LNCAP (cell line): ENCODE results near the gene DZIP1L.

Source experiments
- TF ChIP-seq, protein P1 (sequence below): fragments of 450-650 bp; IDR thresholded peaks from 2 replicates; pipeline ENCODE4 v1.5.1; 2017; ENCODE audit warnings: mild to moderate bottlenecking

Gene DZIP1L, protein sequence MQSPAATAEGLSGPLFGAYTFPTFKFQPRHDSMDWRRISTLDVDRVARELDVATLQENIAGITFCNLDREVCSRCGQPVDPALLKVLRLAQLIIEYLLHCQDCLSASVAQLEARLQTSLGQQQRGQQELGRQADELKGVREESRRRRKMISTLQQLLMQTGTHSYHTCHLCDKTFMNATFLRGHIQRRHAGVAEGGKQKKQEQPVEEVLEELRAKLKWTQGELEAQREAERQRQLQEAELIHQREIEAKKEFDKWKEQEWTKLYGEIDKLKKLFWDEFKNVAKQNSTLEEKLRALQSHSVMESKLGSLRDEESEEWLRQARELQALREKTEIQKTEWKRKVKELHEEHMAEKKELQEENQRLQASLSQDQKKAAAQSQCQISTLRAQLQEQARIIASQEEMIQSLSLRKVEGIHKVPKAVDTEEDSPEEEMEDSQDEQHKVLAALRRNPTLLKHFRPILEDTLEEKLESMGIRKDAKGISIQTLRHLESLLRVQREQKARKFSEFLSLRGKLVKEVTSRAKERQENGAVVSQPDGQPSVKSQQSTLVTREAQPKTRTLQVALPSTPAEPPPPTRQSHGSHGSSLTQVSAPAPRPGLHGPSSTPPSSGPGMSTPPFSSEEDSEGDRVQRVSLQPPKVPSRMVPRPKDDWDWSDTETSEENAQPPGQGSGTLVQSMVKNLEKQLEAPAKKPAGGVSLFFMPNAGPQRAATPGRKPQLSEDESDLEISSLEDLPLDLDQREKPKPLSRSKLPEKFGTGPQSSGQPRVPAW

DNA sequence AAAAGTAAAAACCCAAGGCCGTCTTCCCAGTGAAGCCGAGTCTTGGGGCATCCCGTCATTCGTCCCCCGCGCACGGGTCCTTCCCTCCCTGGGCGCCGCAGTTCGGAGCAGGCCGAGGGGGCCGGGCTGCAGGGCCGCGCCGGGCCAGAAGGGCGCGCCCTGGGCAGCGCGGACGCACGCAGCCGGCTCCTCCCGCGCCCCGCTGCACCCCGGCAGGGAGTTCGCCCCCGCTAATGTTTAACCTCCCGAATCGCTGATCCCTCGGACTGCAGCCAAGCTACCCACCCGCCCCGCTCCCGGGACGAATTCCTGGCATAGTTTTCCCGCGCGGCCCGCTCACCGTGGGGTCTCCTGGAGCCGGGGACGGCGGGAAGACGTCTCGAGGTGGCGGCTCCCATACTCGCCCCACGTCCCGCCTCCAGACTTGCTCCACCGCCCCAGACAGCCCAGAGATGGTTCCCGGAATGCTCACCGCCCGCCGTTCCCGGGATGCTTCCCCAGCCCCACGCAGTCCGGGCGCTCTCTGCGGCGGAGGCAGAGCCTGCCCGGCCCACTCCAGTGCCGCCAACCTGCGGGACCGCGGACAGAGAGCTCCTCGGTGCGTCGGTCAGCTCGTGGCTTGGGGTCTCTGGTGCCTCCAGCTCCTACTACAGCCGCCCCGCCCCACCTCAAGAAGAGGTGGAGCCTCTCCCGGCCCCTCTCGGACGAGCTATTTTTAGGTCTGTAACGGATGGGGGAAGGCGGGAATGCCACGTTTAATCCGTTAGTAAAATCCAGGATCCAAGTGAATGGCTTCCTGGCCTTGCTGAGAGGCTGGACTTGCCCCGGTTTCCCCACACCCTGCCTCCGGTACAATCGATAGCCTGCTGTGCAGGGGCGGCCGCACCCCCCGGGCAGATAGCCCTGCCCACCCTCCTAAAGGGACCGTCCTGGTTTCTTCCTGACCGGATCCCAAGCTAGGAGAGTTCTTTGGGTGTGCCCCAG is at the start of gene DZIP1L:
Gene DZIP1L, minus strand, starts transcription at position 621 of the 984 bp plus-strand sequence. CDS start 11,637 bp downstream, outside the sequence.
- TF ChIP-seq, protein P1, sequence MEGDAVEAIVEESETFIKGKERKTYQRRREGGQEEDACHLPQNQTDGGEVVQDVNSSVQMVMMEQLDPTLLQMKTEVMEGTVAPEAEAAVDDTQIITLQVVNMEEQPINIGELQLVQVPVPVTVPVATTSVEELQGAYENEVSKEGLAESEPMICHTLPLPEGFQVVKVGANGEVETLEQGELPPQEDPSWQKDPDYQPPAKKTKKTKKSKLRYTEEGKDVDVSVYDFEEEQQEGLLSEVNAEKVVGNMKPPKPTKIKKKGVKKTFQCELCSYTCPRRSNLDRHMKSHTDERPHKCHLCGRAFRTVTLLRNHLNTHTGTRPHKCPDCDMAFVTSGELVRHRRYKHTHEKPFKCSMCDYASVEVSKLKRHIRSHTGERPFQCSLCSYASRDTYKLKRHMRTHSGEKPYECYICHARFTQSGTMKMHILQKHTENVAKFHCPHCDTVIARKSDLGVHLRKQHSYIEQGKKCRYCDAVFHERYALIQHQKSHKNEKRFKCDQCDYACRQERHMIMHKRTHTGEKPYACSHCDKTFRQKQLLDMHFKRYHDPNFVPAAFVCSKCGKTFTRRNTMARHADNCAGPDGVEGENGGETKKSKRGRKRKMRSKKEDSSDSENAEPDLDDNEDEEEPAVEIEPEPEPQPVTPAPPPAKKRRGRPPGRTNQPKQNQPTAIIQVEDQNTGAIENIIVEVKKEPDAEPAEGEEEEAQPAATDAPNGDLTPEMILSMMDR = peak; percentile 66

DNA sequence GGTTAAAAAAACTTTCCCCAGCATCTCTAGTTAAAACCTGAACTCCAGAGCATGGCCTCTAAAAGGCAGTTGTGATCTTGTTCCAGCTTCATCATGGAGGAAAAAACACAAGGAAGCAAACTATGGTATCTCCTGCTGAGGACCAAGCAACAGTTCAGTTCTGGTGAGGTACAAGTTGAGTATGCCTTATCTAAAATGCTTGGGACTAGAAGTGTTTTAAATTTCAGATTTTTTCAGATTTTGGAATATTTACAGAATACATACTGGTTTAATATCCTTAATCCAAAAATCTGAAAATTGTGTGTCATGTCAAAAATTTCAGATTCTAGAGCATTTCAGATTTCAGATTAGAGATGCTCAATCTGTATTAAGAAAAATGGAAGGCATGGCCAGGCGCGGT is 49.7 kb upstream of the DZIP1L start:
- TF ChIP-seq, protein P1 = no peak

DNA sequence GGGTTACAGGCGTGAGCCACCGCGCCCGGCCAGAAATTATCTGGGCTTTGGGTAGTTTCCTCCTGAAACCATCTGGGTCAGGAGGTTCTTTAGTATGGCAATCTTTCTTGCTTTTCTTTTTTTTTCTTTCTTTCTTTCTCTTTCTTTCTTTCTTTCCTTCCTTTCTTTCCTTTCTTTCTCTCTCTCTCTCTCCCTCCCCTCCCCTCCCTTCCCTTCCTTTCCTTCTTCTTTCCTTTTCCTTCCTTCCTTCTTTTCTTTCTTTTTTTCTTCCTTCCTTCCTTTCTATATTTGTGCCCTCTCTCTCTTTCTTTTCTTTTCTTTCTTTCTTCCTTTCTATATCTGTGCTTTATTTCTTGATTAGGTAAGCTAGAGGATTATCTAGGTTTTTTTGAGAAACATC is 42.3 kb upstream of the DZIP1L start:
- TF ChIP-seq, protein P1 = no peak

DNA sequence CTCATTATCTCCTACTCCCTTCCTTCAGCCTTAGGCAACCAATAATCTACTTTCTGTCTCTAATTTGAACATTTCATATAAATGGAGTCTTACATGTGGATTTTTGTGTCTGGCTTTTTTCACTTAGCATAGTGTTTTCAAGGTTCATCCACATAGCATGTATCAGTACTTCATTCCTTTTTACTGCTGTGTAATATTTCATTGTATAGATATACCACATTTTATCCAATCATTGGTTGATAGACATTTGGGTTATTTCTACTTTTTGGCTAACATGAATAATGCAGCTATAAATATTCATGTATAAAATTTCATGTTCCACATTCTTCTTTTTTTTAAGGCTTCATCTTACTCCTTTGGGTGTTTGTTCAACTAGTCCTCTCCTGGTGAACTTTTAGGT is 39.1 kb upstream of the DZIP1L start:
- TF ChIP-seq, protein P1 = no peak

DNA sequence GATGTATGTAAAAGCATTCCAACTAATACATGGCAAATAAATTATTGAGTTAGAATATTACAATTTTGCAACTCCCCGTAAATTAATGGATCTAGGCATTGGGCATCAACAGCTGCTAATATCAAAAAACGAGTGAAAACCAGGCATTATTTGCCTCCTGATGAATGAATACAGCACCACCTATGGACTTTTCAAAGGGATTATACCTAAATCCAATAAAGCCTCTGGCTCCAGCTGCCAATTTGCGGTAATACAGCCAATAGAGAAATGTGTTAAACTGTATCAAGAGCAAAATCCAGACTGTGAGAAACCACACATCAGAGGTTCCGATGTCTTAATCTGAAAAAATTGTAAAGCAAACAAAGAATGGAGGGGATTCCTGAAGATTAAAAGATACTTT is 33.1 kb upstream of the DZIP1L start:
- TF ChIP-seq, protein P1 = no peak

DNA sequence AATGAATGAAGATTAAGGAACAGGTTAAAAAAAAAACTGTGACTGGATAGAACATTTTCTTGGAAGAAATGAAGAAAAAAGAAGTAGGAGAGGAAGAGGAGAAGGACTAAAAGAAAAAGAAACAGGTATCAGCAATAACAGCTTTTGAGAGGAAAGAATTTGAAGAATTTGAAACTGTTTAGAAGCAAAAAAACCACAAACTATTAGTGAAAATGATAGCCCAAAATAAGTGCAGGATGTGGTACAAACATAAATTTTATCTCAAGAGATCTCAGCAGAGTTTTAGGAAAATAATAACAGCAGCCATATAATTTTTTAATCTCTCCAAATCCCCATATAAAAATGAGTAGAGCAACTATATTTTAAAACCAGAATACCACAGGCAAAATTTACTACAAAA is 25.5 kb upstream of the DZIP1L start:
- TF ChIP-seq, protein P1 = no peak

DNA sequence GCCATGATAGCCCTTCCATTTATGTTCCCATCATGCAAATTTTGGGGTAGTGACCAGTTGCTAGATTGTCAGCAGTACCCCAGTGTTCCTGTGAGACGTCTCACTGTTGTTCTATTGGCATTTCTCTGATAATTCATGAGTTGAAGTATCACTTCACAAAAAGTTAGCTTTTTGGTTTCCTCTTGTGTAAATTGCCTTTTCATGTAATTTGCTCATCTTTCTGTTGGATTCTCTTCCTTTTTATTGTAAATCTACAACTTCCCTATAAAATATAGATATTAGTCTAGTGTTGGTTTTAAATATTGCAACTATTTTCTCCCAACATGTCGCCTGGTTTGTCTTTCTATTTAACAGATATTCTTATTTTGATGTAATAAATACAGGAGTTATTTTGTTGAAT is 24.3 kb upstream of the DZIP1L start:
- TF ChIP-seq, protein P1 = no peak
